NCI-H1436 (cell line): ENCODE results near the gene DQX1.
"Not testable (repeated sequence)": the region's sequence is repeated elsewhere in the genome, so short reads cannot be mapped to it uniquely, and the experiment has no call there.

Source experiments
- DNase-seq: peaks from one replicate; lab custom pipeline; 2025; lab: John Stamatoyannopoulos, UW

Gene DQX1

GRCh38 chr2:74496997-74497776, 28.8 kb downstream of the DQX1 start:
- DNase-seq: no peak

DNA sequence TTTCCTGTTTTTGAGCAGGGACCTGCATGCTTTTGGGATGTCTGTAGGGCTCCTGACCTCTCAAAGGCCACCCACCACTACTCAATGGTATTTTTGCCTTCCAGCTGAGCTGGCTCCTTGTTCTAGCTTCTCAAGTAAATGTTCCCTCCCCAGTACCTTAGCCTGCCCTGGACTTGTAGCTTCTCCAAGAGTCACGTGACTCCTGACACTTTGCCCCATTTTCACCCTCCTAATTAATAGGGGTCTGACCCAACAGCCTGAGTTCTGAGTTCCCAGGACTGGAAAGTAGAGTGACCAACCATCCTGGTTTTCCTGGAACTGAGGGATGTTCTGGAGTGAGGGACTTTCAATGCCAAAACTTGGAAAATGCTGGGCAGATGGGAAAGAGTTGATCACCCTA, 30.6 kb downstream of the DQX1 start:
- no peak for DNase-seq

- no peak for DNase-seq
These were observed 32.5 kb downstream of the DQX1 start for GRCh38 chr2:74493546-74493945.

GRCh38 chr2:74491648-74492544, 34.1 kb downstream of the DQX1 start:
- no peak for DNase-seq

- no peak for DNase-seq
These were observed 36.1 kb downstream of the DQX1 start for GRCh38 chr2:74489906-74490305.

- no peak for DNase-seq
These were observed 37.2 kb downstream of the DQX1 start for GRCh38 chr2:74488643-74489481.

DNA sequence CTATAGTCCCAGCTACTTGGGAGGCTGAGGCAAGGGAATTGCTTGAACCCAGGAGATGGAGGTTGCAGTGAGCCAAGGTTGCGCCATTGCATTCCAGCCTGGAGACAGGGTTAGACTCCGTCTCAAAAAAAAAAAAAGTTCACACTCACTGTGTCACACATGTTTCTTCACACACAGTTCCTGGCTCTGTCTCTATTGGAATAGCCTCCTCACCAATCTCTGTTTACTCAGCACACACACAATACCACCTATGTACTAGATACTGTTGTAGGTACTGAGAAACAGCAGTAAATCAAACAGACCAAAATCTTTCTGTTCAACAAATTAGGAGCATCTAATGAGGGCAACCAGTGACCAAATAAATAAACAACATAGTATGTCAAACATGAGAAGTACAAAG, 39.9 kb downstream of the DQX1 start:
- DNase-seq: no peak

DNA sequence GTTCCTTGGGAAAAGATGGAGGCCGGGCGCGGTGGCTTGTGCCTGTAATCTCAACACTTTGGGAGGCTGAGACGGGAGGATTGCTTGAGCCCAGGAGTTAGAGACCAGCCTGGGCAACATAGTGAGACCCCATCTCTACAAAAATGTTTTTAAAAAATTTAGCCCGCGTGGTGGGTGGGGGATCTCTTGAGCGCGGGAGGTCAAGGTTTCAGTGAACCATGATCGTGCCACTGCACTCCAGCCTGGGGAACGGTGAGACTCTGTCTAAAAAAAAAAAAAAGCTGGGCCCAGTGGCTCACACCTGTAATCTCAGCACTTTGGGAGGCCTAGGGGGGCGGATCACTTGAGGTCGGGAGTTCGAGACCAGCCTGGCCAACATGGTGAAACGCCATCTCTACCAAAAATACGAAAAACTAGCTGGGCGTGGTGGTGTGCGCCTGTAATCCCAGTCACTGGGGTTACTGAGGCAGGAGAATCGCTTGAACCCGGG, 42.3 kb downstream of the DQX1 start:
- not testable (repeated sequence) for DNase-seq

- DNase-seq: peak; percentile 92
These were observed 43.0 kb downstream of the DQX1 start, which contains the start of the genes CCDC142 and TTC31 for GRCh38 chr2:74482801-74483674. Gene CCDC142 (minus strand): TSS chr2:74482998. CDS start chr2:74482837, 161 bp downstream. Gene TTC31 (plus strand): TSS chr2:74483081. CDS start chr2:74483096, 15 bp downstream.

DNA sequence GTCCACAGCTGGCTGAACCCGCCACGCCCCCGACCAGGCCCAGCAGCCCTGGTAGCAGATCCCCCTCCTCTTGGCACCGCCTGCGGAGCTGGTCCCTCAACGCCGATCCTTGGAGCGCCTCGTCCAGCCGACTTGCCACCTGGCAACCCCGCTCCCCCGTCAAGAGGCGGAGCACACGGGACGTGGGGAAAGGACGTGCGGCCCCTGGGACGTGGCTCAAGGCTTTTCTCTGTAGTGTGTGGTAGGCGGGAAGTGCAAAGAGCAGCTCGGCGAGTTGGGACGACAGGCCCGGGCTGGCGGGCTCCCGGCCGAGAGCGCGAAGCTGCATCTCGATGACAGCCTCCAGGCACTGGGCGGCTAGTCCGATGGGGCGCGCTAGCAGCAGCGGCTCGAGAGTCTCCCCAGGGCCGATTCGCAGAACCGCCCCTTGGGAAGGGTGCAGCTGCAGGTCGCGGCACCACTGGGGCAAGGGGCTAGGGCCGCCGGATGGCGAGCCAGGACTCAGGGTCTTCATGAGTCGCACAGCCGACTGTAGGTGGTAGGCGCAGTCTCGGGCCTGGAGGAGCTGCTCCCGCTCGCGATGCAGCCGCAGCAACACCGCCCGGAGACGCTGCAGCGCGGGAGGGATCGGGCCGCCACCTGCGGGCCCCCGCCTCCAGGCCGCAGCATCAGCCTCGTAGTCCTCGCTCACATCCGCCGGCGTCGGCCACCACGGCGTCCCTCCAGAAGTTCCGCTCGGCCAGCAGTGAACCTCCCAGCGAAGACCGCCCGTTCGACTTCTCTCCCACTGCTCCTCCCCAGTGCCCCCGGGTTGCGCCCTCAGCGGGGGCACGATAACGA, 43.9 kb downstream of the DQX1 start:
- no peak for DNase-seq

DNA sequence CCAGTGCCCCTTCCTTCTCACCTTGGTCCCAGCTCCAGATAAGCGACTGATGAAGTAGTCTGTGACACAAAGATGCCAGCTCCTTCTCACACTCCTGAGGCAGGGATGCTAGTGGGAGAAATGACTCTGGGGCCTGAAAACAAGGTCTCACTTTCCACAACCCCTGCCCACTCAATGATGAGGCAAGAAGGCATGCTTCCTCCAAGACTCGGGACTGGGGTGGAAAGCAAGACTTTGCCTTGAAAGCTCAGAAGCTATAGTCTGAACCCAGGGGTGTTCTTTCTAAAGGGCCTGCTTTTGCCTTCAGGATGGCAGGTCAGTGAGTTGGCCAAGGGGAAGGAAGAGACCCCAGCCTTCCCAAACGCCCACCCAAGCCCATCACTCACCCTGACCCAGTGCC, 44.6 kb downstream of the DQX1 start:
- no peak for DNase-seq

- DNase-seq: no peak
These were observed 51.1 kb downstream of the DQX1 start for GRCh38 chr2:74474899-74475298.

GRCh38 chr2:74474481-74474880, 51.5 kb downstream of the DQX1 start:
- DNase-seq: no peak

- no peak for DNase-seq
These were observed 53.1 kb downstream of the DQX1 start for GRCh38 chr2:74472945-74473258.

GRCh38 chr2:74472086-74472944, 53.7 kb downstream of the DQX1 start, which contains the start of gene MRPL53:
Gene MRPL53 (minus strand): TSS chr2:74472680. CDS start chr2:74472660, 20 bp downstream.
- peak; percentile 89 for DNase-seq

- no peak for DNase-seq
These were observed 54.5 kb downstream of the DQX1 start for GRCh38 chr2:74471332-74472065.

GRCh38 chr2:74470742-74471141, 55.3 kb downstream of the DQX1 start:
- not testable (repeated sequence) for DNase-seq
